HAP-1 (cell line): ENCODE measurements around the gene TBC1D3I.
"Not testable (repeated sequence)": the region's sequence is repeated elsewhere in the genome, so short reads cannot be mapped to it uniquely, and the experiment has no call there.

ENCODE experiments used
- DNase-seq, 2 experiments: peaks; one replicate each; pipeline ENCODE4 v3.0.0-alpha.2; 2016 to 2020; ENCODE audit warnings: low spot score in 2 of 2
- H3K27me3 ChIP-seq: fragments of 250-450 bp; sonication (Bioruptor Pico); 2 replicates; pipeline ENCODE4 v1.5.1; 2020; ENCODE audit warnings: low read depth, mild to moderate bottlenecking, moderate library complexity
- H3K36me3 ChIP-seq: fragments of 250-450 bp; sonication (Bioruptor Pico); replicated peaks from 2 replicates; pipeline ENCODE4 v1.5.1; 2020; ENCODE audit warnings: mild to moderate bottlenecking
- H3K4me1 ChIP-seq: fragments of 250-450 bp; sonication (Bioruptor Pico); 2 replicates; pipeline ENCODE4 v1.5.1; 2020; ENCODE audit warnings: mild to moderate bottlenecking
- H3K4me3 ChIP-seq: fragments of 250-450 bp; sonication (Bioruptor Pico); 2 replicates; pipeline ENCODE4 v1.5.1; 2020; ENCODE audit warnings: mild to moderate bottlenecking, moderate library complexity
- H3K9me3 ChIP-seq: fragments of 250-450 bp; sonication (Bioruptor Pico); 2 replicates; pipeline ENCODE4 v1.5.1; 2020; ENCODE audit warnings: mild to moderate bottlenecking, moderate library complexity
- in situ Hi-C: fragments of 300-500 bp; cut with MboI; formaldehyde crosslinking; loops from 3 replicates; pipeline ENCODE4 v1.14.3; 2020; ENCODE audit warnings: low sequenced_read_pairs, inconsistent platforms, mixed read lengths

TBC1D3I gene

GRCh38 chr17:36264470-36264869, at the start of gene TBC1D3I:
Gene TBC1D3I (minus strand): TSS chr17:36264570. CDS start chr17:36262985, 1,585 bp downstream.
- H3K4me1 ChIP-seq, DNase-seq, H3K36me3 ChIP-seq, H3K27me3 ChIP-seq, H3K4me3 ChIP-seq, H3K9me3 ChIP-seq, in situ Hi-C loops: not testable (repeated sequence)

GRCh38 chr17:36295161-36295560, 30.8 kb upstream of the TBC1D3I start:
- H3K36me3 ChIP-seq, H3K9me3 ChIP-seq, H3K27me3 ChIP-seq, DNase-seq, H3K4me3 ChIP-seq, in situ Hi-C loops, H3K4me1 ChIP-seq: not testable (repeated sequence)

- H3K4me3 ChIP-seq, H3K27me3 ChIP-seq, DNase-seq, H3K36me3 ChIP-seq, H3K9me3 ChIP-seq, in situ Hi-C loops, H3K4me1 ChIP-seq: not testable (repeated sequence)
These were observed 25.7 kb upstream of the TBC1D3I start for GRCh38 chr17:36289965-36290612.

GRCh38 chr17:36284219-36284618, 19.8 kb upstream of the TBC1D3I start:
- H3K9me3 ChIP-seq, H3K4me1 ChIP-seq, H3K4me3 ChIP-seq, H3K36me3 ChIP-seq, in situ Hi-C loops, DNase-seq, H3K27me3 ChIP-seq: not testable (repeated sequence)

- H3K36me3 ChIP-seq, DNase-seq, H3K9me3 ChIP-seq, H3K27me3 ChIP-seq, H3K4me1 ChIP-seq, in situ Hi-C loops, H3K4me3 ChIP-seq: not testable (repeated sequence)
These were observed 18.9 kb upstream of the TBC1D3I start for GRCh38 chr17:36283256-36283655.

GRCh38 chr17:36242046-36242445, 22.3 kb downstream of the TBC1D3I start:
- DNase-seq, H3K4me3 ChIP-seq, H3K4me1 ChIP-seq, in situ Hi-C loops, H3K9me3 ChIP-seq, H3K27me3 ChIP-seq, H3K36me3 ChIP-seq: not testable (repeated sequence)

- H3K4me3 ChIP-seq, H3K9me3 ChIP-seq, in situ Hi-C loops, H3K4me1 ChIP-seq, H3K27me3 ChIP-seq, H3K36me3 ChIP-seq, DNase-seq: not testable (repeated sequence)
These were observed 34.7 kb downstream of the TBC1D3I start for GRCh38 chr17:36229644-36230043.

- H3K4me3 ChIP-seq, H3K27me3 ChIP-seq, H3K9me3 ChIP-seq, DNase-seq, H3K4me1 ChIP-seq, in situ Hi-C loops, H3K36me3 ChIP-seq: not testable (repeated sequence)
These were observed 41.4 kb downstream of the TBC1D3I start for GRCh38 chr17:36222967-36223366.

- H3K4me3 ChIP-seq, H3K9me3 ChIP-seq, H3K4me1 ChIP-seq, in situ Hi-C loops, DNase-seq, H3K27me3 ChIP-seq, H3K36me3 ChIP-seq: not testable (repeated sequence)
These were observed 42.7 kb downstream of the TBC1D3I start for GRCh38 chr17:36221581-36222100.

- H3K36me3 ChIP-seq, DNase-seq, H3K27me3 ChIP-seq, H3K4me1 ChIP-seq, H3K9me3 ChIP-seq, H3K4me3 ChIP-seq, in situ Hi-C loops: not testable (repeated sequence)
These were observed 43.4 kb downstream of the TBC1D3I start for GRCh38 chr17:36220737-36221580.

- in situ Hi-C loops, H3K9me3 ChIP-seq: not testable (repeated sequence)
These were observed 44.8 kb downstream of the TBC1D3I start for GRCh38 chr17:36219556-36219955.

GRCh38 chr17:36215406-36216308, 48.7 kb downstream of the TBC1D3I start:
- H3K9me3 ChIP-seq, H3K36me3 ChIP-seq, H3K4me1 ChIP-seq, H3K27me3 ChIP-seq, H3K4me3 ChIP-seq, in situ Hi-C loops, DNase-seq: not testable (repeated sequence)

More at GRCh38 chr17:36219556-36219955, 44.8 kb downstream of the TBC1D3I start:
- DNase-seq, H3K27me3 ChIP-seq, H3K4me1 ChIP-seq, H3K36me3 ChIP-seq, H3K4me3 ChIP-seq: not testable (repeated sequence)

- in situ Hi-C loops, result no loop called here
- DNase-seq, result no peak
- Histone ChIP-seq H3K9me3 (no peaks in the 10 kb centered on the region), H3K27me3 (no peaks in the 10 kb centered on the region), H3K4me3 (no peak overlapping the region), H3K36me3 (no peaks in the 10 kb centered on the region), H3K4me1 (no peaks in the 10 kb centered on the region)
These were observed 49.5 kb downstream of the TBC1D3I start for GRCh38 chr17:36214918-36215317.
